Esophagus squamous epithelium (tissue), 5 donors: ENCODE data around the gene KCNJ10. TPM values are rescaled to one million over a fixed set of nuclear protein-coding genes. Genes with fewer than 3 reads are reported as not detected.

Experiments used
- DNase-seq: peaks from one replicate; lab custom pipeline; 2025; lab: John Stamatoyannopoulos, UW
- H3K27ac ChIP-seq, 4 donors: fragments of 200-600 bp; sonication (generic); one replicate each; pipeline ENCODE4 v1.5.1; 2016 to 2019; ENCODE audit warnings: mild to moderate bottlenecking in 1 of 4
- H3K27me3 ChIP-seq, 4 donors: fragments of 200-600 bp; sonication (generic); 1 replicate in 3 of 4; 2 replicates in 1 of 4; pipeline versions ENCODE4 v1.5.1 to v1.6.0; 2017 to 2021; ENCODE audit warnings: antibody characterized with exemption in 1 of 4
- H3K36me3 ChIP-seq, 3 donors: fragments of 200-600 bp; sonication (generic); one replicate each; pipeline ENCODE4 v1.5.1; 2016 to 2019
- H3K4me1 ChIP-seq, 3 donors: fragments of 200-600 bp; sonication (generic); one replicate each; pipeline ENCODE4 v1.5.1; 2017 to 2019
- H3K4me3 ChIP-seq, 4 donors: fragments of 200-600 bp; sonication (generic); 1 replicate in 3 of 4; 2 replicates in 1 of 4; pipeline ENCODE4 v1.5.1; 2016 to 2019; ENCODE audit warnings: mild to moderate bottlenecking in 2 of 4, moderate library complexity in 1 of 4
- H3K9me3 ChIP-seq, 3 donors: fragments of 200-600 bp; sonication (generic); one replicate each; pipeline ENCODE4 v1.5.1; 2016 to 2019
- POLR2A ChIP-seq, 4 donors: fragments of 450-650 bp; IDR thresholded peaks; one replicate each; pipeline ENCODE4 v1.6.1; 2017; ENCODE audit warnings: antibody characterized with exemption in 4 of 4, mild to moderate bottlenecking in 4 of 4, moderate library complexity in 3 of 4
- WGBS, 2 donors: methylation state at CpG; one replicate each; pipeline ENCODE4 v1.1.5; 2018; 5-methylcytosine and 5-hydroxymethylcytosine counted together
- intact Hi-C: fragments of 100-400 bp; cut with DNase I; formaldehyde crosslinking; loops from one replicate; pipeline ENCODE4 v1.15.0; 2022
- total RNA-seq, 4 donors: library from RNA; depleted of rRNA; stranded (reverse); fragments of >200 nt; gene quantifications; one replicate each; pipeline ENCODE4 v1.1.0, GENCODE V29; 2016
- TF ChIP-seq, protein P1 (sequence below), 6 experiments: fragments of 450-650 bp in 4 of 6; fragments of 200-600 bp in 2 of 6; sonication (generic) in 2 of 6; IDR thresholded peaks; one replicate each; pipeline ENCODE4 v1.5.1; 2016 to 2019; ENCODE audit warnings: antibody characterized with exemption in 6 of 6, mild to moderate bottlenecking in 4 of 6, moderate library complexity in 4 of 6
- donor health status: DM: yes; HTN: yes; CAD: no.

KCNJ10 gene
- total RNA-seq, 4 donors from 2014 or later = 0.59 TPM; not detected in 3

DNA sequence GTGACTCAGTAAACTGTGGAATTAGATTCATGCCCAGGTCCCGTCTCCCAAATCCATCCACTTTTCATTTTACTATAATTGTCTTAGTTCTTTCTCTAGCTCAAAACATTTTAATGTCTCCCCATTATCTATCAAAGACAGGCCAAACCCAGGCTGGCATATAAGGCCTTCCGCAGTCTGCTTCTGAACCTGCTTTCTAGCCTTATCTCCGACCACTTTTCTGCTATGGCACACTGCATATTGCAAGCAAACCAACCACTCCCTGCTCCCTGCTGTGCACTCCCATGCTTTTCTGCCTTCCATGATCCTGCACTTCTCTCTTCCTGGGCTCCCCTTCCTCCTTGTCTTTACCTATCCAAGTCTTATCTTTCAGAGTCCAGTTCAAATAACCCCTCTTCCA lies 20.9 kb downstream of the KCNJ10 start:
- WGBS, 2 donors = 85 to 88% methylated on average over 3 of the region's 3 CpGs
- intact Hi-C loops = loop anchor here (5.0 kb wide), 1 partner anchor 33 kb away; the partner anchor contains the start of gene KCNJ9
- TF ChIP-seq, protein P1, sequence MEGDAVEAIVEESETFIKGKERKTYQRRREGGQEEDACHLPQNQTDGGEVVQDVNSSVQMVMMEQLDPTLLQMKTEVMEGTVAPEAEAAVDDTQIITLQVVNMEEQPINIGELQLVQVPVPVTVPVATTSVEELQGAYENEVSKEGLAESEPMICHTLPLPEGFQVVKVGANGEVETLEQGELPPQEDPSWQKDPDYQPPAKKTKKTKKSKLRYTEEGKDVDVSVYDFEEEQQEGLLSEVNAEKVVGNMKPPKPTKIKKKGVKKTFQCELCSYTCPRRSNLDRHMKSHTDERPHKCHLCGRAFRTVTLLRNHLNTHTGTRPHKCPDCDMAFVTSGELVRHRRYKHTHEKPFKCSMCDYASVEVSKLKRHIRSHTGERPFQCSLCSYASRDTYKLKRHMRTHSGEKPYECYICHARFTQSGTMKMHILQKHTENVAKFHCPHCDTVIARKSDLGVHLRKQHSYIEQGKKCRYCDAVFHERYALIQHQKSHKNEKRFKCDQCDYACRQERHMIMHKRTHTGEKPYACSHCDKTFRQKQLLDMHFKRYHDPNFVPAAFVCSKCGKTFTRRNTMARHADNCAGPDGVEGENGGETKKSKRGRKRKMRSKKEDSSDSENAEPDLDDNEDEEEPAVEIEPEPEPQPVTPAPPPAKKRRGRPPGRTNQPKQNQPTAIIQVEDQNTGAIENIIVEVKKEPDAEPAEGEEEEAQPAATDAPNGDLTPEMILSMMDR (IDR thresholded peaks at IDR 0.05) = no peak
- no peak for TF ChIP-seq POLR2A (IDR thresholded peaks at IDR 0.05)
- H3K36me3 ChIP-seq = no peaks in the 10 kb centered on the region
- peaks cover 0 to 33% (median 0%) of the 10 kb centered on the region in 4 donors for H3K27me3 ChIP-seq
- H3K4me3 ChIP-seq = no peak overlapping the region
- DNase-seq = no peak
- no peaks in the 10 kb centered on the region for H3K9me3 ChIP-seq
- no peak overlapping the region for H3K27ac ChIP-seq
- H3K4me1 ChIP-seq = peaks cover 8 to 14% (median 8%) of the 10 kb centered on the region in 3 donors

DNA sequence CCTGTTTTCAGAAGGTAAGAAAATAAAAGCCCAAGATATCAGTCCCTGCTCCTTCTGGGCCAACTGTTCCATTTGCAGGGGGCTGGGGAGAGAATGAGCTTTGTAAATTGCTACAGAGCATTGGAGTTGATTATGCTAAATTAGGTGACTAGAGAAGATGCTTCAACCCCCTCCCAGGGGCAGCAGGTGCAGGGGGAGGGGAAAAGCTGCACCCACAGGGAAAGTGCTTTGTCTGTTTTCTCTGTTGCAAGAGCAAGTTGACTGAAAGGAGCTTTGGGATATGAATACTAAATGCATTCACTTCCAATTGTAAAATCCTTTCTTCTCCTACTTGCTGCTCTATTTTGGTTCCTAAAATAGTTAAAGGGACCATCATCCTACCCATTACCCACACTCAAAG lies 21.6 kb downstream of the KCNJ10 start:
- H3K27ac ChIP-seq = no peak overlapping the region
- peaks cover 0 to 25% (median 0%) of the 10 kb centered on the region in 4 donors for H3K27me3 ChIP-seq
- H3K4me3 ChIP-seq = no peak overlapping the region
- no peak for DNase-seq
- H3K9me3 ChIP-seq = no peaks in the 10 kb centered on the region
- H3K4me1 ChIP-seq = peaks cover 8 to 14% (median 8%) of the 10 kb centered on the region in 3 donors
- TF ChIP-seq, protein P1 (IDR thresholded peaks at IDR 0.05) = no peak
- no peak for TF ChIP-seq POLR2A (IDR thresholded peaks at IDR 0.05)
- no peaks in the 10 kb centered on the region for H3K36me3 ChIP-seq
- intact Hi-C loops = loop anchor here (5.0 kb wide), 1 partner anchor 34 kb away; the partner anchor contains the start of gene KCNJ9

DNA sequence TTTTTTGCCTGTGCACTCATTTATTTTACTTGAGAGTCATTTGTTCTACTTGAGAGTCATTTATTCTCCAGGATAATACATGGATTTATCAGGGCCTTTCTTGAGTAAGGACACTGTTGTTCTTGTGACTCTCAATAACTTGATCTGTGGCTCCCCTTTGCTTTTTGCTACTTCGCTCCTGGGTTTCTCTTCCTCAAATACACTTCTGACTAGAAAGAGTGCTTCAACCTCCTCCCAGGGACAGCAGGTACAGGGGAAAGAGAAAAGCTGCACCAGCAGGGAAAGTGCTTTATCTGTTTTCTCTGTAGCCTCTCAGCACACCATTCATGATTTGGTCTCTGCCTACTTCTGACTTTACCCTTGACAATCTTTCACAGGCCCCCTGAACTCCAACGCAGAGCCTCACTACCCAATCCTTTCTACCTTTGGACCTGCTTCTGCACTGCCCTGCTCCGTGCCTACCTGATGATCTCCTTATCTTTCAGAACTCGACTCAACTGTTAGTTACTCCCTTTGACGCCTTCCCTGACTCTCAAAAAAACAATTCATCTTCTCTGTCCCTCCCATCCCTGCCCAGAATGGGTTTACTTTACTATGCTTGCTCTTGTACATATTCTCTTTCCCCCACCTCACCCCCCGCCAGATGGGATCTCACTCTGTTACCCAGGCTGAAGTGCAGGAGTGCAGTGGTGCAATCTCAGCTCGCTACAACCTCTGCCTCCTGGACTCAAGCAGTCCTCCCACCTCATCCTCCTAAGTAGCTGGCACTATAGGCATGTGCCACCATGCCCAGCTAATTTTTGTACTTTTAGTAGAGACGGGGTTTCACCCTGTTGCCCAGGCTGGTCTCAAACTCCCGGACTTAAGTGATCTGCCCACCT lies 22.6 kb downstream of the KCNJ10 start:
- H3K4me3 ChIP-seq = peak overlapping the region in 1 of 4 donors; percentile 35
- 77% methylated on average over 8 to 9 of the region's 9 CpGs for WGBS, 2 donors
- intact Hi-C loops = loop anchor here (5.0 kb wide), 1 partner anchor 35 kb away; the partner anchor contains the start of gene KCNJ9

DNA sequence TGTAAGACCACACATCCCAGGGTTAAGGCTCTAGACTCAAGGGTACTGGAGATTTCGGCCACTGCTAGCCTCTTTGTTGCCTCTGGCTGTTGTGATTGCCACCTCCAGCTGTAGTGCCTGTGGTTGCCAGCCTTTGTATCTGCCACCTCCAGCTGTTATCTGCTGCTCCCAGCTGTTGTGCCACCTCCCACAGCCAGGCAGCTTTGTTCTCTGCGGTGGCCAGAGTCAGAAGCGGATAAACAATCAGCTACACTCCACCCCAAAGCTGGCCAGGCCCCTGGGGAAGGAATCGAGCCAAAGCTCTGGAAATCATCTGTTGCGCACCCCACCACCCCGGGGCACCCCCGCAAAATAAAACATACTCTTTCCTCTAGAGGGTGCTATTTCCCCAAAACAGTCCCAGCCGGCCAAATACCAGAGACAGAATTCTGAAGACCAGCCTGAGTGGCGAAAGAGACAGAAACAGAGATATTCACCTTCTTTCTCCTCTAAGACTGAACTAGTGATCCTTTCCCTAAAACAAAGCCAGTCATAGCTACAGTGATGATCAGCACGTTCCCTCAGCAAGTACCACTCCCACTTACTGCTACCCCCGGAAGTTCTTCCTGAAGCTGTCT lies 23.4 kb downstream of the KCNJ10 start:
- peak overlapping the region in 1 of 4 donors; percentile 35 for H3K4me3 ChIP-seq
- H3K27ac ChIP-seq = no peak overlapping the region
- TF ChIP-seq, protein P1 (IDR thresholded peaks at IDR 0.05) = peak; percentile 28 to 70 (median 52)
- no peak for TF ChIP-seq POLR2A (IDR thresholded peaks at IDR 0.05)
- H3K4me1 ChIP-seq = peaks cover 8 to 14% (median 8%) of the 10 kb centered on the region in 3 donors
- H3K9me3 ChIP-seq = no peaks in the 10 kb centered on the region
- no peak for DNase-seq
- intact Hi-C loops = loop anchor here (5.0 kb wide), 1 partner anchor 36 kb away; the partner anchor contains the start of gene KCNJ9
- H3K36me3 ChIP-seq = no peaks in the 10 kb centered on the region
- 2 to 10% methylated on average over 5 to 6 of the region's 11 CpGs for WGBS, 2 donors
- peaks cover 0 to 12% (median 0%) of the 10 kb centered on the region in 4 donors for H3K27me3 ChIP-seq

More for the DNA sequence above, 22.6 kb downstream of the KCNJ10 start:
- Histone ChIP-seq H3K36me3 (no peaks in the 10 kb centered on the region), H3K9me3 (no peaks in the 10 kb centered on the region), H3K27me3 (peaks cover 0 to 18% (median 0%) of the 10 kb centered on the region in 4 donors), H3K27ac (no peak overlapping the region), H3K4me1 (peaks cover 8 to 14% (median 8%) of the 10 kb centered on the region in 3 donors)
- TF ChIP-seq, protein P1 (IDR thresholded peaks at IDR 0.05) = peak in 1 of 6 experiments; percentile 2
- no peak for TF ChIP-seq POLR2A (IDR thresholded peaks at IDR 0.05)
- DNase-seq = no peak
